GM23338 (cell line): ENCODE measurements around the gene EMILIN2.

Experiments
- EZH2 ChIP-seq: fragments of 200-600 bp; sonication (generic); IDR thresholded peaks from one replicate; pipeline ENCODE4 v1.8.0; 2017; ENCODE audit warnings: antibody characterized with exemption, mild to moderate bottlenecking, low read depth; ENCODE audit not compliant: unreplicated experiment
- POLR2AphosphoS5 ChIP-seq: IDR thresholded peaks from 2 replicates; pipeline ENCODE4 v1.6.1; 2016; ENCODE audit warnings: antibody characterized with exemption, low read depth
- TF ChIP-seq, protein P1 (sequence below), 2 experiments: fragments of 200-600 bp in 1 of 2; sonication (generic) in 1 of 2; conservative IDR thresholded peaks; 2 replicates each; pipeline versions ENCODE4 v1.5.1 to v1.6.1; 2016 to 2017; ENCODE audit warnings: antibody characterized with exemption in 2 of 2, low read depth in 2 of 2, mild to moderate bottlenecking in 2 of 2, moderate library complexity in 1 of 2

DNA sequence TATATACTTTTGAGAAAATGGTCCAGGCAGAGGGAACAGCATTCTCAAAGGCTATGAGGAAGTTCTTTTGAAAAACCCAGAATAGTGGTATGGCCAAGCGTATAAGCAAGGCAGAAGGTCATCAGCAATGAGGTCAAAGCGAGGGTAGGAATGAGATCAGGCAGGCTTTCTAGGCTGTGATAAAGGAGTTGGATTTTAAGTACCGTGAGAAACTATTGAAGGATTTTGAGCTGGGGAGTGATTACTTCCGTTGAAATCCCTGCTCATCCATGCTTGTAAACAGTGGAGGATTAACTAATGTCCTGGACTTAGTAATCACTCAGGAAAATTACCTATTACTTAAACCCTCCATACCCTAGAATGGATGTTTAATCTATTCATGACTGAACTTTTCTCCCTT is 50.2 kb downstream of the EMILIN2 start:
- TF ChIP-seq, protein P1, sequence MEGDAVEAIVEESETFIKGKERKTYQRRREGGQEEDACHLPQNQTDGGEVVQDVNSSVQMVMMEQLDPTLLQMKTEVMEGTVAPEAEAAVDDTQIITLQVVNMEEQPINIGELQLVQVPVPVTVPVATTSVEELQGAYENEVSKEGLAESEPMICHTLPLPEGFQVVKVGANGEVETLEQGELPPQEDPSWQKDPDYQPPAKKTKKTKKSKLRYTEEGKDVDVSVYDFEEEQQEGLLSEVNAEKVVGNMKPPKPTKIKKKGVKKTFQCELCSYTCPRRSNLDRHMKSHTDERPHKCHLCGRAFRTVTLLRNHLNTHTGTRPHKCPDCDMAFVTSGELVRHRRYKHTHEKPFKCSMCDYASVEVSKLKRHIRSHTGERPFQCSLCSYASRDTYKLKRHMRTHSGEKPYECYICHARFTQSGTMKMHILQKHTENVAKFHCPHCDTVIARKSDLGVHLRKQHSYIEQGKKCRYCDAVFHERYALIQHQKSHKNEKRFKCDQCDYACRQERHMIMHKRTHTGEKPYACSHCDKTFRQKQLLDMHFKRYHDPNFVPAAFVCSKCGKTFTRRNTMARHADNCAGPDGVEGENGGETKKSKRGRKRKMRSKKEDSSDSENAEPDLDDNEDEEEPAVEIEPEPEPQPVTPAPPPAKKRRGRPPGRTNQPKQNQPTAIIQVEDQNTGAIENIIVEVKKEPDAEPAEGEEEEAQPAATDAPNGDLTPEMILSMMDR (conservative IDR thresholded peaks at IDR 0.05; ENCODE audit: low read depth in 2 of 2) = no peak
- TF ChIP-seq EZH2 (no peak), POLR2AphosphoS5 (no peak)
